H1 (cell line): ENCODE results near the gene CLIC2. TPM values are rescaled to one million over a fixed set of nuclear protein-coding genes. Genes with fewer than 3 reads are reported as not detected.

Experiments used
- ATF3 ChIP-seq: IDR thresholded peaks from 2 replicates; pipeline ENCODE4 v1.6.1; 2011; ENCODE audit warnings: low read depth, mild to moderate bottlenecking, low read length; ENCODE audit not compliant: insufficient read depth
- BACH1 ChIP-seq: IDR thresholded peaks from 2 replicates; pipeline ENCODE4 v1.6.1; 2012; ENCODE audit warnings: low read length, improper control_type of control experiment
- MAX ChIP-seq: IDR thresholded peaks from 2 replicates; pipeline ENCODE4 v1.6.1; 2012; ENCODE audit warnings: inconsistent platforms
- POLR2A ChIP-seq, 2 experiments: IDR thresholded peaks; 1 replicate in 1 of 2; 2 replicates in 1 of 2; pipeline ENCODE4 v1.6.1; 2011; ENCODE audit warnings: low read depth in 2 of 2, low read length in 2 of 2, mild to moderate bottlenecking in 2 of 2; ENCODE audit errors: control extremely low read depth in 1 of 2
- SP2 ChIP-seq: IDR thresholded peaks from 2 replicates; pipeline ENCODE4 v1.6.1; 2012; ENCODE audit warnings: mild to moderate bottlenecking, low read length, inconsistent platforms
- SP4 ChIP-seq: IDR thresholded peaks from 2 replicates; pipeline ENCODE4 v1.6.1; 2012; ENCODE audit warnings: low read length, inconsistent platforms
- polyA plus RNA-seq, 7 experiments: library from polyadenylated mRNA; depleted of rRNA in 3 of 7; stranded (reverse) in 5 of 7; unstranded in 2 of 7; fragments of >200 nt in 5 of 7; fragments of 200-250 nt in 2 of 7; gene quantifications; 1 replicate in 5 of 7; 2 replicates in 1 of 7; 4 replicates in 1 of 7; pipeline versions ENCODE4 v1.2.1 to v1.2.3, GENCODE V29; 2011 to 2013; ENCODE audit warnings: missing spikeins in 2 of 7, mixed read lengths in 2 of 7
- total RNA-seq: library from RNA; stranded (reverse); fragmentation: NEBNext Ultra II Directional; extraction: Animal tissue kit (Norgen Biotek cat#: 25700); gene quantifications from 2 replicates; pipeline ENCODE4 v1.2.1, GENCODE V29; 2021

The CLIC2 gene
- total and polyA plus RNA-seq, 2 of the 8 experiments (the other 6 are each of a cell fraction or from before 2014, with no cell fraction given) = 0.08 to 0.61 TPM

- TF ChIP-seq SP2 (no peak), SP4 (no peak), MAX (no peak), BACH1 (no peak), ATF3 (no peak), POLR2A (IDR thresholded peaks at IDR 0.05; ENCODE audit: control extremely low read depth in 1 of 2, low read depth in 2 of 2, low read length in 2 of 2) (no peak)
Measured at GRCh38 chrX:155251391-155251790, 83.0 kb downstream of the CLIC2 start (continued).
